GM10847 (cell line): Measurements from ENCODE around the gene RPS6KA2.

Experiments used
- POLR2A ChIP-seq: IDR thresholded peaks from 2 replicates; pipeline ENCODE4 v1.6.1; 2011; ENCODE audit not compliant: insufficient read length; ENCODE audit errors: extremely low read depth

The RPS6KA2 gene

GRCh38 chr6:166442131-166442685 lies 184.8 kb downstream of the RPS6KA2 start:
- TF ChIP-seq POLR2A = no peak

GRCh38 chr6:166441325-166442078 lies 185.5 kb downstream of the RPS6KA2 start:
- no peak for TF ChIP-seq POLR2A

DNA sequence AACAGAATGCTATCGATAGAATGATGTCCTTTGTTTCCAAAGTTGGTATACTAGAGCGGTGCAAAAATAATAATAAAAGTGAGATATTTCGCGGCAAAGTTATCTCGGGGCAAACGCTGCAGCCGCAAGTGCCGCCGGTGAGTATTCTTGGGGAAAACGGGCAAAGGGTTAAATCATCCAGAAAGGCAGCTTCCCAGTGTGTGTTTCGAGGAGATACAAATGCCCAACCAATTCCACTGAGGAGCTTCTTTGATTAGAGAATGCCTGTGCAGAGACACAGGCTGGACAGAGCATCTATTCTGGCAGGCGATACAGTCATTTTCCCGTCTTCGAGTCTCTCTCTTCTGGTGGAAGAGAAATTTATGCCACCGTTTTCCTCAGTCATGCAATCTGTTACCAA lies 186.3 kb downstream of the RPS6KA2 start:
- no peak for TF ChIP-seq POLR2A

GRCh38 chr6:166440106-166440505 lies 186.9 kb downstream of the RPS6KA2 start:
- no peak for TF ChIP-seq POLR2A

DNA sequence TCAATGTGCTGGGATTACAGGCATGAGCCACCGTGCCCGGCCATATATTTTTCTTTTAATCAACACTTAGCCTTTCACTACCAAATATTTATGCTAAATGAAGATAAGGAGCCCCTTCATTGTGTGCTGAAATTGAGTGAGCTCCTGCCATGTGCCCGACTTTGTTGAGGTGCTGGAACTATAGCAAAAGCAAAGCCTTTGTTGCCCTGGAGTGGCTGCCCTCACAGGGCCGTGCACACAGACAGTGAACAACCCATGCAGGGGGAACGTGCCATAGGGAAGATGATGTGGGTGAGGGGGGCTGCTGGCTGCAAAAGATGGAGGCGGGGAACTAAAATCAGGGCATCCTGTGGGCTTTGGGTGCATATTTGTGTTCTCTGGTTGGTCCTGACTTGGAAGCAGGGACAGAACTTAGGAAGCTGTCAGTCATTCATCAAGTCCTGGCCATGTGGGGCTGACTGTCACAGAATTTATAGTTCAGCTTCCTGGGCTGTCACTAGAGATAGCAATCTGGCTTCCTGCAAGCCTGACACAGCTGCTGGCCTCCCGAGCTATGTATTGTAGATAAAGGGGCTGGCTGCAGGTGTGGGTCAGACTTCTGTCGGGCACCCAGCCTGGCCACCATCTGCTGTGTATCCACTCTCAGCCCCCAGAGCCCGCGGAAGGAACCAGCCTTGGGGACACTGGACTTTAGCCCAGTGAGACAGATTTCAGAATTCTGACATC lies 187.5 kb downstream of the RPS6KA2 start:
- no peak for TF ChIP-seq POLR2A

DNA sequence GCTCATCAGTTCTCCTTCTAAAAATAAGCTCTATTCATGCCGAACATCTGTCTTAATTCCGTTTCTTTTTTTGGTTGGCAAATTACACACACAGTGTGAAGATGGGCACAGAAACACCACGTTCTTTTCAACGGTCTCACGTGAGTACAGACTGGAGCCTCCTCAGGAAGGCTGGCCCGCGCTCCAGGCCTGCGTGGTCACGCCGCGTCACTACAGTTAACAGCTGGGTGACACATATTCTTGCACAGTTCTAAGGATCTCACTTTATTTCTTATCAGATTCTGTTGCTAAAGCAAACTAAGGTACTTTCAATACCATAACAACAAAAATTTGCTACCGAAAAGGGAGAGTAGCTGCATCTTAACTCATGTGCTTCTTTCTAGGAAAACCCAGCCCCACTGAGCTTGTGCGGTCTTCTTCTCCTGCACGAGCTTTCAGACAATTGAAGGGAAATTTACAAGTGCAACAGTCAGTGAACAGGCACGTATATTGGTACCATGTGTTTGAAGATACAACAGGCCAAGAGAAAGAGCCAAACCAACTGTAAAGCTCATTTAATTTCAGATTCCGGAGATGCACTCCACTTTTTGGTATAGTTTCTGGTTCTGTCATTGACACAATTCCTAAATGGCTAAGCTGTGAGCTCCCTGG lies 188.7 kb downstream of the RPS6KA2 start:
- no peak for TF ChIP-seq POLR2A

- no peak for TF ChIP-seq POLR2A
These were observed 189.4 kb downstream of the RPS6KA2 start for GRCh38 chr6:166437661-166438060.

DNA sequence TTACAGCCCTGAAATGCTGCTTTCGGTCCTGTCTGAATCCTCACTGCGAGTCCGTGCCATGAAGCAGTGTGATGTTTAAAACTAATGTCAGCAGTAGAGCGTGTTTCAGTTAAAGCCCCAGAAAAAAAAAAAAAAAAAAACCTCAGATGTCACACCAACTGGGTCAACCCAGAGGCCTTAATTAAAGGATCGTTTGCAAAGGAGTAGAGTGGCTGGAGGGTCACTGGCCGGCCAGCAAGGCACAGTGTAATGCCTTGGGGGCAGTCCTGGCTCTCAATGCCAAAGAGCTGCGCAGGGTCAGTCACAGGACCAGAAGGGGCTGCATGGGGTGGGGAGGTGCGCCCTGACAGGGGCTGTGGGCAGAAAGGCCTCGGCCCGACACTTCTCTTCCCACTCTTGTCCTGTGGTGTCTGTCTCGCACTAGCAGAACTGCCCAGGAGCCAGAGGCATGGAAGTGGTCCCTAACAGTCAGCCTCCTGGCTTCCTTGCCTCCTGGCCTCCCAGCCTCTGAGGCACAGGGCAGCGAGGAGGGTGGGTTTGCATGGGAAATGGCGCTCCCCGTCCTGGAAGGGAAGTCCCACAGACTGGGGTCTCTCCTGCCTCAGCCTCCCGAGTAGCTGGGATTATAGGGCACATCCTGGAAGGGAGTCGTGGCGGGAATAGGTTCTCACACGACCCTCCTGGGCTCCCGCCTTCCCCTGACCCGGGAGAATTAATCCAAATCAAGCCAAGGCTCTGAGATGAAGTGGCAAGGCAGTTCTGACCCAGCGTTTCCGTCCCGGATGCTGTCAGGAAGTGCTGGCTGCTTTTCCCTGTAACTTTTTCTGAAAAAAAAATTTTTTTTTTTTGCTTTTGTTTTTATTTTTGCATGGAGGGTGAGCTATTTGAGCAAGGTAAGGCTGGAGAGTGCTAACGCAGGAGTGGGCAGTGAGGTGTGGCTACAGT lies 190.6 kb downstream of the RPS6KA2 start:
- no peak for TF ChIP-seq POLR2A

- no peak for TF ChIP-seq POLR2A
These were observed 191.5 kb downstream of the RPS6KA2 start for GRCh38 chr6:166435574-166435973.

- no peak for TF ChIP-seq POLR2A
These were observed 192.7 kb downstream of the RPS6KA2 start for GRCh38 chr6:166434336-166434735.

DNA sequence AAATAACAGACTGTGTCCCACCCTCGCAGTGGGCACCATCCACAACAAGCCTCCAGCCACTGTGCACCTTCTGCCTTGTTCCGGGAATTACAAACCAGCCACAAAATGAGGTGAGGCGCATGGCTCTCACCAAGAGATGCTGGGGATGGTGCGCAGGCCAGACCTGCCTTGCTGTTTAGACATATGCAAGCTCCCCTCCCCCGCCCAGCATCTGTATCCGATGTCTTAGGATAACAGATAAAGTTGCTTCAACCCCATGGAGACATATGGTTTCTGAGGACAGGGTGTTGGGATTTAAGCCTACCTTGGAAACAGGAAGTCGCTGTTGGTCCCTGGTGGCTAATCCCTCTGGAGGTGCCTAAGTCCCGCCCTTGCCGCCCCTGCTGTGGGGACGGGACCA lies 194.0 kb downstream of the RPS6KA2 start:
- TF ChIP-seq POLR2A = no peak

DNA sequence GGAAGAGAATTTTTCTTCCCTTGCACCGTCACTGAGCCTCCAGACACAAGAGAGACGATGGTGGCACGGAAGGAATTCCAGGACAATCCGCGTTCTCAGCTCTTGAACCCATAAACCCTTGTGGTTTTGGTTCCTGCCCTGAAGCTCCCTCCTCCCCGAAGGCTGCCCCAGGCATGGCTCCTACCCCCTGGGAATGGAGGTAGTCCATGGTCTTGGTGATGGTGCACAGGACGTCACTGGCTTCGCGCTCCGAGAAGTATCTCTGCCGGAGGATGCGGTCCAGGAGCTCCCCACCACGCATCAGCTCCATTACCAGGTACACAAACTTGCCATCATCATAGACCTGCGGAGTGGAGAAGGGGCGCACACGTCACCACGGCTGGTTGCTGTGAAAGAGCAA lies 196.8 kb downstream of the RPS6KA2 start:
- TF ChIP-seq POLR2A = no peak

- no peak for TF ChIP-seq POLR2A
These were observed 202.6 kb downstream of the RPS6KA2 start for GRCh38 chr6:166424431-166424830.

DNA sequence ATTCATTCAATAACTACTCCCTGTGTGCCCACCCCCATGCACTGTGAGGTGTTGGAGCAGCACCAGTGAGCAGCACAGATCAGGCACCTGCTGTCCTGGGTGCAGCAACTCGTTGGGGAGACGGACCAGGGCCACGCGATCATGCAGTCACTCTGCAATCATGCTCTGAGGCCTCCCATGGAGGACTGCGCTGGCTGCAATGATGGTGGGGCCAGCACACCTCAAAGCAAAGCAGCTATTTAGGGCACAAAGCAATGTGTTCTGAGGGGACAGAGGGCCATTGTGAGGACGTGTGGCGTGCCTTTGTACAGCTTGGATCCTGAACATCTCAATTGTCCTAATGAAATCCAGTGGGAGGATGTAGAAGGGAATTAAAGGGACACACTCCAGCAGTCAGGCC lies 203.3 kb downstream of the RPS6KA2 start:
- TF ChIP-seq POLR2A = no peak
